ENCODE results near the gene CHAT.

CHAT gene

GRCh38 chr10:49629431-49629881 is 15.6 kb downstream of the CHAT start:
- no peak for DNase-seq (ENCODE audit: low read depth in 2 of 2)

- no peak for DNase-seq (ENCODE audit: low read depth in 2 of 2)
Measured at GRCh38 chr10:49631975-49632374, 18.1 kb downstream of the CHAT start.

GRCh38 chr10:49632406-49633317 is 18.8 kb downstream of the CHAT start:
- DNase-seq (ENCODE audit: low read depth in 2 of 2) = no peak

GRCh38 chr10:49633327-49634068 is 19.7 kb downstream of the CHAT start:
- no peak for DNase-seq (ENCODE audit: low read depth in 2 of 2)

GRCh38 chr10:49634069-49634660 is 20.3 kb downstream of the CHAT start:
- no peak for DNase-seq (ENCODE audit: low read depth in 2 of 2)

GRCh38 chr10:49642311-49642710 is 28.5 kb downstream of the CHAT start:
- no peak for DNase-seq (ENCODE audit: low read depth in 2 of 2)

- DNase-seq (ENCODE audit: low read depth in 2 of 2) = no peak
Measured at GRCh38 chr10:49643241-49644034, 29.6 kb downstream of the CHAT start.

- no peak for DNase-seq (ENCODE audit: low read depth in 2 of 2)
Measured at GRCh38 chr10:49644035-49644646, 30.3 kb downstream of the CHAT start.

- DNase-seq (ENCODE audit: low read depth in 2 of 2) = no peak
Measured at GRCh38 chr10:49645417-49645816, 31.6 kb downstream of the CHAT start.

GRCh38 chr10:49645871-49646870 is 32.3 kb downstream of the CHAT start:
- no peak for DNase-seq (ENCODE audit: low read depth in 2 of 2)

- DNase-seq (ENCODE audit: low read depth in 2 of 2) = no peak
Measured at GRCh38 chr10:49647554-49647953, 33.7 kb downstream of the CHAT start.

GRCh38 chr10:49647985-49648795 is 34.4 kb downstream of the CHAT start:
- DNase-seq (ENCODE audit: low read depth in 2 of 2) = no peak

GRCh38 chr10:49649294-49649693 is 35.5 kb downstream of the CHAT start:
- no peak for DNase-seq (ENCODE audit: low read depth in 2 of 2)

GRCh38 chr10:49649936-49650723 is 36.3 kb downstream of the CHAT start:
- DNase-seq (ENCODE audit: low read depth in 2 of 2) = no peak

GRCh38 chr10:49650724-49651034 is 36.8 kb downstream of the CHAT start:
- DNase-seq (ENCODE audit: low read depth in 2 of 2) = no peak

GRCh38 chr10:49651039-49651835 is 37.4 kb downstream of the CHAT start:
- DNase-seq (ENCODE audit: low read depth in 2 of 2) = no peak

GRCh38 chr10:49651917-49652316 is 38.1 kb downstream of the CHAT start:
- DNase-seq (ENCODE audit: low read depth in 2 of 2) = no peak
